Thyroid gland (tissue), 4 donors: ENCODE data around the gene MAPK11.

Experiments used
- CTCF ChIP-seq, 6 experiments: fragments of 200-600 bp in 3 of 6; fragments of 450-650 bp in 3 of 6; sonication (generic) in 3 of 6; IDR thresholded peaks; one replicate each; pipeline ENCODE4 v1.5.1; 2016 to 2019; ENCODE audit warnings: antibody characterized with exemption in 6 of 6, mild to moderate bottlenecking in 2 of 6, inconsistent platforms in 1 of 6, moderate library complexity in 1 of 6
- POLR2A ChIP-seq, 2 donors: fragments of 450-650 bp; IDR thresholded peaks; one replicate each; pipeline ENCODE4 v1.6.1; 2017; ENCODE audit warnings: antibody characterized with exemption in 2 of 2, mild to moderate bottlenecking in 2 of 2, moderate library complexity in 1 of 2

- TF ChIP-seq CTCF (IDR thresholded peaks at IDR 0.05) (no peak), POLR2A (IDR thresholded peaks at IDR 0.05) (no peak)
Measured at GRCh38 chr22:50249341-50250248, 20.6 kb downstream of the MAPK11 start.
